Measurements from ENCODE around the gene PRB4. TPM values are rescaled to one million over a fixed set of nuclear protein-coding genes. Genes with fewer than 3 reads are reported as not detected.
"Not testable (repeated sequence)": the region's sequence is repeated elsewhere in the genome, so short reads cannot be mapped to it uniquely, and the experiment has no call there.

Gene PRB4
- total RNA-seq (not detected), polyA plus RNA-seq (not detected)
- long read RNA-seq, donor 1: 0 reads
- long read RNA-seq, donor 2: 0 reads

DNA sequence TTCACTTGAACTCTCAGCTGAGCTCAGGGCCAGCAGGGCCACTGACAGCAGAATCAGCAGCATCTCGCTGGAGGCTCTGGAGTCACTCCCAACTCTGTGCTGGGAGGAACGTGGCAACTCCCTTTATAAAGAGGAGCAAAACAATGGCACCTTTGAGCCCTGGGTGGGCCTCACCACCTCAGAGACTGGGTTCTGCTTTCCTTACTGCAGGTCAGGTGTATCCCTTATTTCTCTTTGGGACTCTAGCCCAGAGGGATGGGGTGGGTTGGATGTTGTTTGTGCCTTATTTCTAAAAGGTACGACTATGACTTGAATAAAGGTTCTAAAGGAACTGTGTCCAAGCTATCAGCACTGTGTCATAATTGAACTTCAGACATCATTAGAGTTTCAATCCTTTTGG is at the start of gene PRB4:
PRB4 (minus strand) TSS at position 101 of the 400 bp plus-strand sequence; CDS start at position 63, 38 bp downstream.
- DNase-seq (no peak), ATAC-seq (no peak)
- H3K9me3 ChIP-seq: no peaks in the 10 kb centered on the region
- H3K27me3 ChIP-seq (ENCODE audit: insufficient read depth in 3 of 3, low read length in 2 of 3): no peaks in the 10 kb centered on the region
- H3K27ac ChIP-seq: no peak within 1 kb of the TSS
- no peaks in the 10 kb centered on the region for H3K4me1 ChIP-seq
- no peaks in the 10 kb centered on the region for H3K36me3 ChIP-seq (ENCODE audit: insufficient read depth in 1 of 2, low read depth in 1 of 2)
- H3K4me3 ChIP-seq: no peak within 1 kb of the TSS
- TF ChIP-seq, protein P1, sequence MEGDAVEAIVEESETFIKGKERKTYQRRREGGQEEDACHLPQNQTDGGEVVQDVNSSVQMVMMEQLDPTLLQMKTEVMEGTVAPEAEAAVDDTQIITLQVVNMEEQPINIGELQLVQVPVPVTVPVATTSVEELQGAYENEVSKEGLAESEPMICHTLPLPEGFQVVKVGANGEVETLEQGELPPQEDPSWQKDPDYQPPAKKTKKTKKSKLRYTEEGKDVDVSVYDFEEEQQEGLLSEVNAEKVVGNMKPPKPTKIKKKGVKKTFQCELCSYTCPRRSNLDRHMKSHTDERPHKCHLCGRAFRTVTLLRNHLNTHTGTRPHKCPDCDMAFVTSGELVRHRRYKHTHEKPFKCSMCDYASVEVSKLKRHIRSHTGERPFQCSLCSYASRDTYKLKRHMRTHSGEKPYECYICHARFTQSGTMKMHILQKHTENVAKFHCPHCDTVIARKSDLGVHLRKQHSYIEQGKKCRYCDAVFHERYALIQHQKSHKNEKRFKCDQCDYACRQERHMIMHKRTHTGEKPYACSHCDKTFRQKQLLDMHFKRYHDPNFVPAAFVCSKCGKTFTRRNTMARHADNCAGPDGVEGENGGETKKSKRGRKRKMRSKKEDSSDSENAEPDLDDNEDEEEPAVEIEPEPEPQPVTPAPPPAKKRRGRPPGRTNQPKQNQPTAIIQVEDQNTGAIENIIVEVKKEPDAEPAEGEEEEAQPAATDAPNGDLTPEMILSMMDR (IDR thresholded peaks at IDR 0.05): no peak
- intact Hi-C loops (cut with DNase I): no loop called here
- 68 to 75% (median 72%) methylated on average over 3 of the region's 3 CpGs for WGBS, 3 donors

DNA sequence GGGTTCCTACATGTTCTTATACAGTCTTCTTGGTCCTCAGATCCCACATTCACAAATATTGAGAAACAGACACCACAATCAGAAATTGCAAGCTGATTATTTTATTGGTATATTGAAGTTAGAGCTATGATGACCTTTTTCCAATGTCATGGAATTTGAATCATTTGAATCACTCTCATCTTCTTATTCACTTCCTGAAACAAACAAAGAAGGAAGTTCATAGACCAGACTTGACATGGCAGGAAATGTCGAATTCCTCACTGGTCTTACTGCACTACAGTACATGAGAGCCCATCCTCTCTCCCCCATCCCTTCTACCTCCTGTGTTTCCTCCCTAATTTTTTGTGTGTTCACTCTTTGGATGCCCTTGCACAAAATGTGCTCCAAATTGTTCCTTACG is 41.5 kb upstream of the PRB4 start:
- intact Hi-C loops (cut with DNase I); H3K27ac ChIP-seq; H3K4me3 ChIP-seq; H3K4me1 ChIP-seq; DNase-seq; H3K9me3 ChIP-seq; ATAC-seq; H3K27me3 ChIP-seq (ENCODE audit: insufficient read depth in 3 of 3, low read length in 2 of 3); H3K36me3 ChIP-seq (ENCODE audit: insufficient read depth in 1 of 2, low read depth in 1 of 2): not testable (repeated sequence)
- 67 to 89% (median 70%) methylated on average over 1 of the region's 2 CpGs for WGBS, 3 donors

DNA sequence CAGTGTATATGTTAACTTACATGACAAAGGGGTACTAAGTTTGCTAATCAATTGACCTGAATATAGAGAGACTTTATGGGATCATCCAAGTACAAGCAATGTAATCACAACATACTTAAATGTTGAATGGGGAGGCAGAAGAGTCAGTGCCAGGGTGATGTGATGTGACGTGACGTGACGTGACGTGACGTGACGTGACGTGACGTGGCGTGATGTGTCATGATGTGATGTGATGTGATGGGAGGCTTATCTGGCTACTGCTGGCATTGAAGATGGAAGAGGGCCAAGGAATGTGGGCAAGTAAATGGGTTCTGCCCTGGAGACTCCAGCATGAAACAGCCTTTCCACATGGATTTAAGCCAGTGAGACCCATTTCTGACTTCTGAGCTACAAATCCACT is 38.2 kb upstream of the PRB4 start:
- Histone ChIP-seq H3K4me1 (no peaks in the 10 kb centered on the region), H3K9me3 (no peaks in the 10 kb centered on the region), H3K27ac (no peak overlapping the region), H3K27me3 (ENCODE audit: insufficient read depth in 3 of 3, low read length in 2 of 3) (no peaks in the 10 kb centered on the region), H3K36me3 (ENCODE audit: insufficient read depth in 1 of 2, low read depth in 1 of 2) (no peaks in the 10 kb centered on the region), H3K4me3 (no peak overlapping the region)
- intact Hi-C loops (cut with DNase I): no loop called here
- TF ChIP-seq, protein P1 (IDR thresholded peaks at IDR 0.05): no peak
- 91 to 96% (median 92%) methylated on average over 9 of the region's 9 CpGs for WGBS, 3 donors
- DNase-seq: no peak
- ATAC-seq: no peak

DNA sequence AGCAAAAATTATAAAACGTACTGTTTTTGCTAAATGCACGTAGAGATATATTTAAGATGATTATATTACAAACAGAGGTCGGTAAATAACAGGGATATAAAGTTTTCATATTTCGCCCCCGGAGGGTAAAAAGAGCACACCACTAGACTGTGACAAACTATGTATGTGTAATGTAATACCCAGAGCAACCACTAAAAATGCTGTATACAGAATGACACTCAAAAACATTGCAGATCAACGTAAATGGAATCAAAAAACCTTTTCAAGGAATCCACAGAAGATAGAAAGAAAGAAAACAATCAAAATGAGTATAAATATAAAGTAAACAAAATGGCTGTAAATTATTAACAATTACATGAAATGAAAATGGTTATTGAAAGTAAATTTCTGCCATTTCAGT is 37.6 kb upstream of the PRB4 start:
- 47 to 55% (median 49%) methylated on average over 6 of the region's 6 CpGs for WGBS, 3 donors
- TF ChIP-seq, protein P1 (IDR thresholded peaks at IDR 0.05): no peak

DNA sequence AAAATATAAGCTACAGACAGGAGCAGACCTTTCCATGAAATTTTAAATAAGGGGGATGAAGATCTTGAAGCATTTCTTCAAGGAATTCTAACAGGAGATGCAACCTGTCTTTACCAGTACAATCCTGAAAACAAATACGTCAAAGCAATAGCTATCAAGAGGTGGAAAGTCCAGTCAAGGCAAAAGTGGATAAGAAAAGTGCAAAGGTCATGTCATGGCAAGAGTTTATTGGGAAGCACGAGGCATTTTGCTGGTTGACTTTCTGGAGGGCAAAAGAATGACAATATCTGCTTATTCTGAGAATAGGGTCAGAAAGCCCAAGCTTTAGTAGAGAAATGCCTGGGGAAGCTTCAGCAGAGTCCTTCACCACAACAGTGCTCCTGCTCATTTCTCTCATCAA is 34.3 kb upstream of the PRB4 start:
- intact Hi-C loops (cut with DNase I): no loop called here
- WGBS, 3 donors: 65 to 79% (median 76%) methylated on average over 2 of the region's 2 CpGs
- Histone ChIP-seq H3K4me3 (no peak overlapping the region), H3K27me3 (ENCODE audit: insufficient read depth in 3 of 3, low read length in 2 of 3) (no peaks in the 10 kb centered on the region), H3K4me1 (no peaks in the 10 kb centered on the region), H3K36me3 (ENCODE audit: insufficient read depth in 1 of 2, low read depth in 1 of 2) (no peaks in the 10 kb centered on the region), H3K9me3 (no peaks in the 10 kb centered on the region), H3K27ac (no peak overlapping the region)
- ATAC-seq (no peak), DNase-seq (no peak)
- TF ChIP-seq, protein P1 (IDR thresholded peaks at IDR 0.05): no peak

More for the DNA sequence above, 37.6 kb upstream of the PRB4 start:
- ATAC-seq (no peak), DNase-seq (no peak)
- no peak overlapping the region for H3K4me3 ChIP-seq
- intact Hi-C loops (cut with DNase I): no loop called here
- no peaks in the 10 kb centered on the region for H3K36me3 ChIP-seq (ENCODE audit: insufficient read depth in 1 of 2, low read depth in 1 of 2)
- no peaks in the 10 kb centered on the region for H3K9me3 ChIP-seq
- H3K27me3 ChIP-seq (ENCODE audit: insufficient read depth in 3 of 3, low read length in 2 of 3): no peaks in the 10 kb centered on the region
- H3K27ac ChIP-seq: no peak overlapping the region
- no peaks in the 10 kb centered on the region for H3K4me1 ChIP-seq

Data from psoas muscle (tissue), 8 donors.